NOMO-1 treated with dmso at 0.1 percent for 144 hours (cell line): Measurements from ENCODE around the gene FAM117A.
"Not testable (repeated sequence)": the region's sequence is repeated elsewhere in the genome, so short reads cannot be mapped to it uniquely, and the experiment has no call there.

Source experiments
- DNase-seq: peaks from one replicate; lab custom pipeline; 2025; ENCODE audit not compliant: unreplicated experiment; lab: John Stamatoyannopoulos, UW

The FAM117A gene

GRCh38 chr17:49764559-49765180, 739 bp upstream of the FAM117A start:
- DNase-seq = no peak

GRCh38 chr17:49762151-49762941, 1.6 kb downstream of the FAM117A start:
- peak; percentile 20 for DNase-seq

- DNase-seq = no peak
Observed at GRCh38 chr17:49760932-49761558, 2.9 kb downstream of the FAM117A start.

GRCh38 chr17:49760296-49760695, 3.6 kb downstream of the FAM117A start:
- no peak for DNase-seq

- DNase-seq = no peak
Observed at GRCh38 chr17:49759203-49759602, 4.7 kb downstream of the FAM117A start.

GRCh38 chr17:49758464-49759010, 5.4 kb downstream of the FAM117A start:
- DNase-seq = not testable (repeated sequence)

GRCh38 chr17:49757151-49757777, 6.7 kb downstream of the FAM117A start:
- DNase-seq = no peak

- no peak for DNase-seq
Observed at GRCh38 chr17:49756323-49757150, 7.4 kb downstream of the FAM117A start.

GRCh38 chr17:49755663-49756283, 8.2 kb downstream of the FAM117A start:
- no peak for DNase-seq

- DNase-seq = no peak
Observed at GRCh38 chr17:49753959-49754391, 10.0 kb downstream of the FAM117A start.

GRCh38 chr17:49752508-49752907, 11.4 kb downstream of the FAM117A start:
- no peak for DNase-seq

- no peak for DNase-seq
Observed at GRCh38 chr17:49749730-49750129, 14.2 kb downstream of the FAM117A start.

GRCh38 chr17:49748791-49749190, 15.1 kb downstream of the FAM117A start:
- no peak for DNase-seq

- no peak for DNase-seq
Observed at GRCh38 chr17:49748223-49748622, 15.7 kb downstream of the FAM117A start.

GRCh38 chr17:49747632-49748031, 16.3 kb downstream of the FAM117A start:
- no peak for DNase-seq

- DNase-seq = no peak
Observed at GRCh38 chr17:49746791-49747490, 17.0 kb downstream of the FAM117A start.

GRCh38 chr17:49745175-49746139, 18.5 kb downstream of the FAM117A start:
- no peak for DNase-seq

GRCh38 chr17:49742166-49742638, 21.7 kb downstream of the FAM117A start:
- DNase-seq = no peak
